Kasumi-1 (cell line): ENCODE results near the gene REM2.
A peak's percentile ranks its signal among the peaks of the same experiment; 100 is the strongest.
"Not testable (repeated sequence)": the region's sequence is repeated elsewhere in the genome, so short reads cannot be mapped to it uniquely, and the experiment has no call there.

Source experiments
- DNase-seq, 2 experiments: peaks; one replicate each; lab custom pipeline; 2025; lab: John Stamatoyannopoulos, UW

REM2 gene

DNA sequence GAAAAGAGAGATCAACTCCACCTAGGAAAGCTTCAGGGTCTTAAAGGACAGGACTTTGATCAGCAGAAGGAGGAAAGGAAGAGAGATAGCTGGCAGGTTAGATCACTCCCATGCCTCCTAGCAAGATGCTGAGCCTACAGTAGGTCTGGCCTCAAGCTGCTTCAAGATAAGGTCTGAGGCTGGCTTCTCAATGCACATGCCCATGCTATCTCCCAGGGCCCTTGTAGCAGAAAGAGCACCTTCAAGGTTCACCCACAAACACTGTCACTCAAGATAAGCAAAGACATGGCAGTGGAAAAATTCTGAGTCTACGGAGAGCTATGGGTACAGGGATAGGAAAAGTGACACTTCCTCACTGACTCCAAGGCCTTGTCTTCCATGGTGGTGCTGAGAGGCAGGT is 14.3 kb downstream of the REM2 start:
- DNase-seq = no peak

DNA sequence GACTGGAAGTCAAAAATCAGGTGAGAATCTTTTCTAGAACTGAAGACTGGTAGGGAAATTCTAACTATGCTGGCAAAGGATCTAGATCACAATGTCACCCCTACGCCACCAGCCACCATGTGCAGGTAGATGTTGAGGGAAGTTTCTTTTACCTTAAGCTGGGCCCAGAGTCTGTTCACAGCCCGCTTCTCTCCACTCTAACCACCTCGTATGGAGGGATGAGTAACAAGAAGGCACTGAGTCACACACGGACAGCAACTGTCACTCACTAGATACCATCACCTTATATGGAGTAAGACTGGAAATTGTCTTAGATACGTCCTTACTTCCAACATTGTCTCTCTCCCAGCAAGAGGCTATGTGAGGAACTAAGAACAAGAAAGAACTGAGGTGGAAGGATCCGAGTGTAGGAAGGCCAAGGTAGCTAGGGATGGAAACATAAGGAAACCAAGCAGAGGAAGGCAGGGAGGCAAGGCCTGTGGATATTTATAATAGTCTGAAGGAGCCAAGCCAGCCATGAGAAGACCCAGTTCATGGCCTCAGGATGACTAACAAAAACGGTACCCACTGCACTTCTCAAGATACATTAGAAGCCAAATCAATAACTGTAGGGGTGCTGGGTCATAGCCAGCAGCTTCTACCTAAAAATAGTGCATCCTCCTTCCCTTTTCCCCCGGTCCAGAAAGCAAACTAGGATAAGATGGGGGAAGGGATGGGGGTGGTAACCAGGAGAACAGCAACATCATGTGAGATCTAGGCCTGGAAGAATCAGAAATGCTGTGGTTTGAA is 15.5 kb downstream of the REM2 start:
- DNase-seq = no peak

GRCh38 chr14:22900081-22900799 is 17.2 kb downstream of the REM2 start:
- peak; percentile 75 for DNase-seq

- no peak for DNase-seq
Measured at GRCh38 chr14:22901799-22902198, 18.8 kb downstream of the REM2 start.

- DNase-seq = no peak
Measured at GRCh38 chr14:22903742-22904087, 20.7 kb downstream of the REM2 start.

- no peak for DNase-seq
Measured at GRCh38 chr14:22905627-22906026, 22.6 kb downstream of the REM2 start.

GRCh38 chr14:22906073-22906472 is 23.1 kb downstream of the REM2 start:
- DNase-seq = no peak

DNA sequence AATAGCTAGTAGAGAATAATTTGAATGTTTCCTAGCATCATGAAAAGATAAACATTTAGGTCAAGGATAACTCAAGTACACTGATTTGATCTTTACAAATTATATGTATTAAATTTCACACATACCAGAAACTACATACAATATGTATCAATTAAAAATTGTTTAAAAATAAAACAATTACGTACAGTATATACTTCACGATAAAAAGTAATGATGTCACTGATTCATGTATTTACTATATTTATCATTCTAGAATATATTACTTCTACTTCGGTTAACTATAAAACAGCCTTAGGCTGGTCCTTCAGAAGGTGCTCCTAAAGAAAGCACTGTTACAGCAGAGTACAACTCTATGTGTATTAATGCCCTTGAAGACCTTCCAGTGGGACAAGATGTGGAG is 24.4 kb downstream of the REM2 start:
- no peak for DNase-seq

DNA sequence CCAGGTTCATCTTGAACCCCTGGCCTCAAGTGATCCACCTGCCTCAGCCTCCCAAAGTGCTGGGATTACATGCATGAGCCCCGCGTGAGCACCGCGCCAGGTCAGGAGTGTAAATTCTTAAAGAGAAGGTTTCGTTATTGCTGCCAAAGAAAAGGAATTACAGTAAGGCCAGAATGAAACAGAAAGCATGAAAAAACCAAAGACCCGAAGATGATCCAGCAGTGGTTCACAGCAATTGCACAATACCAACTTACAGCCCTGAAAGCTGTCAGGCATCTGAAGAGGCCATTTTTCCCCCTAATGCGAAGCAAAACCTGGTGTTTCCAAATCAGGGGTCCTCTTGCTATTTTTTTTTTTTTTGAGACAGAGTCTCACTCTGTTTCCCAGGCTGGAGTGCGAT is 25.6 kb downstream of the REM2 start:
- no peak for DNase-seq

DNA sequence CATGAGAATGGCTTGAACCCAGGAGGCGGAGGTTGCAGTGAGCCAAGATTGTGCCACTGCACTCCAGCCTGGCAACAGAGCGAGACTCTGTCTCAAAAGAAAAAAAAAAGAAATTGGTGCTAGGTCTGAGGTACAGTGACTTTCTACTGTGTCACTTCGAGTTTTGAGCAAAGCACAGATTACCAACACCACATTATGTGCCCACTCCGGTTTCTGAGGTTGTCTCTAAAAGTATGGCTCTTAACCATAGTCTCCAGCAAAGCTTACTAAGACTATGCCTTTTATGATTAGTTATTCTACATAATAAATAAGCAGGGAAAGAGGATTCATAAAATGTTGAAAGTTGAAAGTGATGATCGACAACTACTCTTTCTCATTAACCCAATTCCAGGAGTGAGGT is 27.9 kb downstream of the REM2 start:
- no peak for DNase-seq

- DNase-seq = not testable (repeated sequence)
Measured at GRCh38 chr14:22914836-22915235, 31.8 kb downstream of the REM2 start.

GRCh38 chr14:22915886-22916521 is 33.0 kb downstream of the REM2 start:
- DNase-seq = no peak

GRCh38 chr14:22918804-22919600 is 36.0 kb downstream of the REM2 start, which contains the start of gene RBM23:
Gene RBM23, minus strand, starts transcription at chr14:22919149.
- DNase-seq = peak; percentile 96

DNA sequence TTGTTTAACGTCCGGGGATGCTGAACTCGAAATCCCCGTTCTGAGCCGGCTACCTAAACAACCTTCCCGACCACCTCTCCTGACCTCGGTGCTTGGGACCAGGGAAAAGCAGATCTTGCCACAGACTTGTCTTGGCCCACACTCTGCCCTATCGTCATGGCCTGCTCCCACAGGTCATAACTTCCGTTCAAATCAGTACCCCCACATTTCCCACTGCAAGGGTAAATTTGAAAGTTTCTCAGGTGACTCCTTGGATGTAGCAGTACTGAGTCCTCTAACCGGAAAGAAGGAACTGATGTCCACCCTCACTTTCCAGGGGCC is 36.5 kb downstream of the REM2 start:
- no peak for DNase-seq

DNA sequence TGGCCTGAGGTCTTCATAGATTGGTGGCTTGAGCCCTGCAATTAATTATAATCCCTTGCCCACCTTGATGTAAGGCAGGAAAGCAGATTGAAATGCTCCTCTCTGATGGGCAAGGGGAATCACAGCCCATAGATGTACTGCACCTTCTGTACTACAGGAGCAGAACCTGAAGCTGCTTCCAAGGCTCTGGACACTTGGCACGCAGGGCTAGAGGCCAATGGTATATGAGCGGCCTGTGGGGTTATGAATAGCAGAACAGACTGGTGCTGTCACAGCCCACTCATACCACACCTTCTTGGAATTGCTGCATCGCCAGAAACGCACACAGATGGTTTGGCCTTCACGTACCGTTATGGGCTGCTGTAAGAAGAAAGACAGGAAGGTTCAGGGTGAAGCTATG is 37.7 kb downstream of the REM2 start:
- no peak for DNase-seq

GRCh38 chr14:22922294-22922693 is 39.3 kb downstream of the REM2 start:
- no peak for DNase-seq

GRCh38 chr14:22923746-22924145 is 40.7 kb downstream of the REM2 start:
- DNase-seq = no peak

DNA sequence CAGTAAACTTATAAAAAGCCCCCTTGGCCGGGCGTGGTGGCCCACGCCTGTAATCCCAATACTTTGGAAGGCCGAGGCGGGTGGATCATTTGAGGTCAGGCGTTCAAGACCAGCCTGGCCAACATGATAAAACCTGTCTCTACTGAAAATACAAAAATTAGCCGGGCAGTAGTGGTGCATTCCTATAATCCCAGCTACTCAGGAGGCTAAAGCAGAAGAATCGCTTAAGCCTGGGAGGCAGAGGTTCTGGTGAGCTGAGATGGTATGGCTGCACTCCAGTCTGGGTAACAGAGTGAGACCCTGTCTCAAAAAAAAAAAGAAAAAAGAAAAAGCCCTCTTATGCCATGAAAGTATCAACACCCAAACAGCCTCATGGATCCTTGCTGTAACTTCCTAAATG is 42.5 kb downstream of the REM2 start:
- no peak for DNase-seq

DNA sequence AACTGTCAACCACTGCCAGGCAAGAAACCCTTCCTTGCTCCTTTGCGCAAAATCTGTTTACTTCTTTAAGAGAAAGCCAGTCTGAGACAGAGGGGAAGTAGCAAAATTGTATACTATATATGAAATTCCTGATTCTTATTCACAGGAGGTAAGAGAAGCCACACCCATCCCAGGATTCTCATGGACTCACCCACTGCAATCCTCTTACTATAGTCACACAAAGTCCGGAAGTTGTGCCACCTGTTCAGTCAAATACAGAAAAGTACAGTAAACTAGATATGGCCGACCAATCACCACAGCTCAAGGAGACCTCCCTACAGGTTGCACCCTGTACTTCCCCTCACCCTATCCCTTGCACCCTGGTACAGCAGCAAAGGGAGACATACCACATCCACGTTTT is 43.3 kb downstream of the REM2 start:
- DNase-seq = no peak

GRCh38 chr14:22928237-22929103 is 45.4 kb downstream of the REM2 start:
- peak in 1 of 2 experiments; percentile 13 for DNase-seq
